A549 (cell line): ENCODE measurements around the gene NECTIN4. TPM values are rescaled to one million over a fixed set of nuclear protein-coding genes. Genes with fewer than 3 reads are reported as not detected.

Experiments used
- ATAC-seq, 2 experiments: fragments of 200-7000 bp in 1 of 2; fragments of >200 bp in 1 of 2; cut with Nextera tagmentation in 1 of 2; cut with Tn5 transposase in 1 of 2; 3 replicates each; pipeline versions ENCODE4 v1.8.0 to v1.9.1; 2018 to 2020; ENCODE audit warnings: mild to moderate bottlenecking in 1 of 2, moderate library complexity in 1 of 2
- CTCF ChIA-PET: fragments of 300-600 bp; sonication (Branson Sonifier 250); formaldehyde crosslinking; extraction: SDS; loops from one replicate; lab custom pipeline; 2021; ENCODE audit warnings: antibody characterized with exemption, inconsistent platforms; lab: Yijun Ruan, JAX
- POLR2A ChIA-PET: fragments of 350-600 bp; formaldehyde crosslinking; extraction: SDS; loops from one replicate; lab custom pipeline; 2021; ENCODE audit warnings: antibody characterized with exemption, inconsistent platforms; lab: Yijun Ruan, JAX
- DNase-seq, 2 experiments: peaks; one replicate each; pipeline versions ENCODE4 v3.0.0 to v3.0.0-alpha.2; 2011 to 2016; ENCODE audit warnings: low read depth in 1 of 2, low spot score in 1 of 2
- FAIRE-seq: peaks from 2 replicates; lab custom pipeline; 2011; peaks lifted over from hg19 to GRCh38; lab: Jason Lieb, UNC
- H3K27ac ChIP-seq, 2 experiments: fragments of >200 bp; sonication (Bioruptor Twin); formaldehyde crosslinking; 3 replicates each; pipeline ENCODE4 v1.5.1; 2016 to 2017
- H3K4me1 ChIP-seq: fragments of >200 bp; sonication (Bioruptor Twin); formaldehyde crosslinking; 3 replicates; pipeline ENCODE4 v1.6.1; 2016
- H3K4me2 ChIP-seq: fragments of >200 bp; sonication (Bioruptor Twin); formaldehyde crosslinking; 3 replicates; pipeline ENCODE4 v1.6.1; 2016
- H3K4me3 ChIP-seq: fragments of >200 bp; sonication (Bioruptor Twin); formaldehyde crosslinking; 3 replicates; pipeline ENCODE4 v1.5.1; 2016
- H3K9me3 ChIP-seq: fragments of >200 bp; sonication (Bioruptor Twin); formaldehyde crosslinking; 3 replicates; pipeline ENCODE4 v1.6.1; 2016
- BHLHE40 ChIP-seq: IDR thresholded peaks from 2 replicates; pipeline ENCODE4 v1.6.1; 2012; ENCODE audit warnings: low read depth, low read length, inconsistent platforms
- CBX8 ChIP-seq: fragments of 200-600 bp; sonication (generic); IDR thresholded peaks from 2 replicates; pipeline ENCODE4 v1.6.1; 2016
- CHD4 ChIP-seq: fragments of 200-600 bp; sonication (generic); IDR thresholded peaks from 2 replicates; pipeline ENCODE4 v1.6.1; 2016; ENCODE audit warnings: antibody characterized with exemption, mild to moderate bottlenecking, borderline replicate concordance
- EHF ChIP-seq: fragments of 250-450 bp; sonication (Bioruptor Pico); IDR thresholded peaks from 2 replicates; pipeline ENCODE4 v1.5.0; 2020; ENCODE audit warnings: mild to moderate bottlenecking
- ESRRA ChIP-seq: fragments of 150-350 bp; IDR thresholded peaks from 2 replicates; pipeline ENCODE4 v1.6.1; 2014; ENCODE audit warnings: mild to moderate bottlenecking, low read length, borderline replicate concordance
- GATA3 ChIP-seq: IDR thresholded peaks from 2 replicates; pipeline ENCODE4 v1.6.1; 2012; ENCODE audit warnings: borderline replicate concordance
- HDAC2 ChIP-seq: fragments of 200-600 bp; sonication (generic); IDR thresholded peaks from 2 replicates; pipeline ENCODE4 v1.6.1; 2016
- HOXA7 ChIP-seq: fragments of 250-450 bp; sonication (Bioruptor Pico); IDR thresholded peaks from 2 replicates; pipeline ENCODE4 v1.5.0; 2020; ENCODE audit warnings: mild to moderate bottlenecking, moderate library complexity
- HOXB13 ChIP-seq: fragments of 250-450 bp; sonication (Bioruptor Pico); IDR thresholded peaks from 2 replicates; pipeline ENCODE4 v1.5.0; 2020; ENCODE audit warnings: low read depth, mild to moderate bottlenecking, moderate library complexity
- KDM1A ChIP-seq: fragments of 200-600 bp; sonication (generic); IDR thresholded peaks from 2 replicates; pipeline ENCODE4 v1.6.1; 2016; ENCODE audit warnings: low read depth, mild to moderate bottlenecking
- KDM5A ChIP-seq: fragments of 200-600 bp; sonication (generic); IDR thresholded peaks from 2 replicates; pipeline ENCODE4 v1.6.1; 2016; ENCODE audit warnings: antibody characterized with exemption, mild to moderate bottlenecking
- NFE2L2 ChIP-seq: fragments of 150-350 bp; conservative IDR thresholded peaks from 2 replicates; pipeline ENCODE4 v1.6.1; 2014; ENCODE audit warnings: low read length
- PHF8 ChIP-seq: fragments of 200-600 bp; sonication (generic); IDR thresholded peaks from 2 replicates; pipeline ENCODE4 v1.6.1; 2016; ENCODE audit warnings: low read depth, mild to moderate bottlenecking, antibody characterized with exemption, moderate library complexity, borderline replicate concordance
- RAD21 ChIP-seq, 2 experiments: fragments of >200 bp in 1 of 2; sonication (Bioruptor Twin) in 1 of 2; formaldehyde crosslinking in 1 of 2; IDR thresholded peaks in 1 of 2; conservative IDR thresholded peaks in 1 of 2; 2 replicates in 1 of 2; 3 replicates in 1 of 2; pipeline ENCODE4 v1.6.1; 2012 to 2018; ENCODE audit warnings: inconsistent platforms in 1 of 2
- RCOR1 ChIP-seq: fragments of 150-350 bp; IDR thresholded peaks from 2 replicates; pipeline ENCODE4 v1.6.1; 2014; ENCODE audit warnings: antibody characterized with exemption, low read length, low read depth
- RFX5 ChIP-seq: fragments of 450-650 bp; IDR thresholded peaks from 2 replicates; pipeline ENCODE4 v1.7.1; 2014; ENCODE audit warnings: antibody characterized with exemption, mild to moderate bottlenecking, moderate library complexity
- SMC3 ChIP-seq: fragments of >200 bp; sonication (Bioruptor Twin); formaldehyde crosslinking; IDR thresholded peaks from 3 replicates; pipeline ENCODE4 v1.6.1; 2018; ENCODE audit warnings: inconsistent platforms
- SREBF2 ChIP-seq: fragments of 450-650 bp; IDR thresholded peaks from 2 replicates; pipeline ENCODE4 v1.6.1; 2014; ENCODE audit warnings: mild to moderate bottlenecking, moderate library complexity
- ZNF302 ChIP-seq: fragments of 250-450 bp; sonication (Bioruptor Pico); IDR thresholded peaks from 2 replicates; pipeline ENCODE4 v1.9.0; 2021; ENCODE audit warnings: inconsistent platforms, mild to moderate bottlenecking, moderate library complexity
- ZSCAN20 ChIP-seq: fragments of 250-450 bp; sonication (Bioruptor Pico); IDR thresholded peaks from 2 replicates; pipeline ENCODE4 v1.8.0; 2022; ENCODE audit warnings: mild to moderate bottlenecking, moderate library complexity
- whole genome bisulfite sequencing: methylation state at CpG from one replicate; pipeline ENCODE4 v1.1.6; 2017; ENCODE audit errors: missing lambda C conversion rate; 5-methylcytosine and 5-hydroxymethylcytosine counted together
- polyA plus RNA-seq, 4 experiments: library from polyadenylated mRNA; depleted of rRNA in 3 of 4; stranded (reverse); fragments of >200 nt; fragmentation: RNase III in 1 of 4; extraction: RNeasy Plus Mini Kit Qiagen cat#74134 plus additional on column Dnase treatment in 1 of 4; gene quantifications; 2 replicates in 3 of 4; 3 replicates in 1 of 4; pipeline ENCODE4 v1.2.3, GENCODE V29; 2011 to 2017
- TF ChIP-seq, protein P1 (sequence below): fragments of 250-450 bp; sonication (Bioruptor Pico); IDR thresholded peaks from 2 replicates; pipeline ENCODE4 v1.5.0; 2020; ENCODE audit warnings: low read depth, mild to moderate bottlenecking, moderate library complexity
- TF ChIP-seq, protein P2 (sequence below): fragments of 150-350 bp; IDR thresholded peaks from 2 replicates; pipeline ENCODE4 v1.6.1; 2014; ENCODE audit warnings: low read depth, mild to moderate bottlenecking, low read length
- TF ChIP-seq, protein P3 (sequence below): fragments of 200-600 bp; sonication (generic); IDR thresholded peaks from 2 replicates; pipeline ENCODE4 v1.6.1; 2016; ENCODE audit warnings: antibody characterized with exemption, mild to moderate bottlenecking, moderate library complexity
- TF ChIP-seq, protein P4 (sequence below): IDR thresholded peaks from 2 replicates; pipeline ENCODE4 v1.6.1; 2012
- TF ChIP-seq, protein P5 (sequence below): IDR thresholded peaks from 2 replicates; pipeline ENCODE4 v1.6.1; 2012; ENCODE audit warnings: low read depth, borderline replicate concordance
- TF ChIP-seq, protein P6 (sequence below): fragments of >200 bp; sonication (Bioruptor Twin); formaldehyde crosslinking; IDR thresholded peaks from 3 replicates; pipeline ENCODE4 v1.6.1; 2016
- TF ChIP-seq, protein P7 (sequence below): IDR thresholded peaks from 2 replicates; pipeline ENCODE4 v1.6.1; 2012

Gene NECTIN4
- polyA plus RNA-seq, 2 of the 4 experiments (the other 2 are of a cell fraction): 1.5 to 4.3 TPM

DNA sequence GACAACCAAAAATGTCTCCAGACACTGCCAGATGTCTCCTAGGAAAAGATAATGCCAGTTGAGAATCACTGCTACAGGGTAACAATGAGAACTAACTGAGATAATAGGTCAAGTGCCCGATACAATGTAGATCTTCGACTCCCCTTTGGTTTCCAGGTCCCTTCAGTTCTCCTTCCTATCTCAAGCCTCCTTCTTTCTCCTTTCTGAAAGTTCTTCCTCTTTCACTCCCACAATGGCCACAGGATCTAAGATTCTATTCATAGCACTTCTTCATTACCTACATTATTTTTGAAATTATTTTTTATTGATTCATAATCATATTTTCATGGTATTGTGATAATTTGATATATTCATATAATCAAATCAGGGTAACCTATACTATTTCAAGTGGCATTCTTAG, 22.2 kb upstream of the NECTIN4 start:
- no peak for FAIRE-seq
- H3K9me3 ChIP-seq: no peaks in the 10 kb centered on the region
- no peak for TF ChIP-seq CBX8
- no peak for TF ChIP-seq GATA3
- TF ChIP-seq SMC3: no peak
- TF ChIP-seq RCOR1: no peak
- no peak for TF ChIP-seq EHF
- TF ChIP-seq, protein P1, sequence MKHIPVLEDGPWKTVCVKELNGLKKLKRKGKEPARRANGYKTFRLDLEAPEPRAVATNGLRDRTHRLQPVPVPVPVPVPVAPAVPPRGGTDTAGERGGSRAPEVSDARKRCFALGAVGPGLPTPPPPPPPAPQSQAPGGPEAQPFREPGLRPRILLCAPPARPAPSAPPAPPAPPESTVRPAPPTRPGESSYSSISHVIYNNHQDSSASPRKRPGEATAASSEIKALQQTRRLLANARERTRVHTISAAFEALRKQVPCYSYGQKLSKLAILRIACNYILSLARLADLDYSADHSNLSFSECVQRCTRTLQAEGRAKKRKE (CRISPR knock-in tag): no peak
- TF ChIP-seq, protein P2, sequence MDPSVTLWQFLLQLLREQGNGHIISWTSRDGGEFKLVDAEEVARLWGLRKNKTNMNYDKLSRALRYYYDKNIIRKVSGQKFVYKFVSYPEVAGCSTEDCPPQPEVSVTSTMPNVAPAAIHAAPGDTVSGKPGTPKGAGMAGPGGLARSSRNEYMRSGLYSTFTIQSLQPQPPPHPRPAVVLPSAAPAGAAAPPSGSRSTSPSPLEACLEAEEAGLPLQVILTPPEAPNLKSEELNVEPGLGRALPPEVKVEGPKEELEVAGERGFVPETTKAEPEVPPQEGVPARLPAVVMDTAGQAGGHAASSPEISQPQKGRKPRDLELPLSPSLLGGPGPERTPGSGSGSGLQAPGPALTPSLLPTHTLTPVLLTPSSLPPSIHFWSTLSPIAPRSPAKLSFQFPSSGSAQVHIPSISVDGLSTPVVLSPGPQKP: no peak
- TF ChIP-seq, protein P3, sequence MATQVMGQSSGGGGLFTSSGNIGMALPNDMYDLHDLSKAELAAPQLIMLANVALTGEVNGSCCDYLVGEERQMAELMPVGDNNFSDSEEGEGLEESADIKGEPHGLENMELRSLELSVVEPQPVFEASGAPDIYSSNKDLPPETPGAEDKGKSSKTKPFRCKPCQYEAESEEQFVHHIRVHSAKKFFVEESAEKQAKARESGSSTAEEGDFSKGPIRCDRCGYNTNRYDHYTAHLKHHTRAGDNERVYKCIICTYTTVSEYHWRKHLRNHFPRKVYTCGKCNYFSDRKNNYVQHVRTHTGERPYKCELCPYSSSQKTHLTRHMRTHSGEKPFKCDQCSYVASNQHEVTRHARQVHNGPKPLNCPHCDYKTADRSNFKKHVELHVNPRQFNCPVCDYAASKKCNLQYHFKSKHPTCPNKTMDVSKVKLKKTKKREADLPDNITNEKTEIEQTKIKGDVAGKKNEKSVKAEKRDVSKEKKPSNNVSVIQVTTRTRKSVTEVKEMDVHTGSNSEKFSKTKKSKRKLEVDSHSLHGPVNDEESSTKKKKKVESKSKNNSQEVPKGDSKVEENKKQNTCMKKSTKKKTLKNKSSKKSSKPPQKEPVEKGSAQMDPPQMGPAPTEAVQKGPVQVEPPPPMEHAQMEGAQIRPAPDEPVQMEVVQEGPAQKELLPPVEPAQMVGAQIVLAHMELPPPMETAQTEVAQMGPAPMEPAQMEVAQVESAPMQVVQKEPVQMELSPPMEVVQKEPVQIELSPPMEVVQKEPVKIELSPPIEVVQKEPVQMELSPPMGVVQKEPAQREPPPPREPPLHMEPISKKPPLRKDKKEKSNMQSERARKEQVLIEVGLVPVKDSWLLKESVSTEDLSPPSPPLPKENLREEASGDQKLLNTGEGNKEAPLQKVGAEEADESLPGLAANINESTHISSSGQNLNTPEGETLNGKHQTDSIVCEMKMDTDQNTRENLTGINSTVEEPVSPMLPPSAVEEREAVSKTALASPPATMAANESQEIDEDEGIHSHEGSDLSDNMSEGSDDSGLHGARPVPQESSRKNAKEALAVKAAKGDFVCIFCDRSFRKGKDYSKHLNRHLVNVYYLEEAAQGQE: no peak
- TF ChIP-seq RFX5: no peak
- TF ChIP-seq ESRRA: no peak
- TF ChIP-seq BHLHE40: no peak
- no peak for TF ChIP-seq HDAC2
- no peak for TF ChIP-seq HOXB13 (CRISPR knock-in tag)
- TF ChIP-seq, protein P4, sequence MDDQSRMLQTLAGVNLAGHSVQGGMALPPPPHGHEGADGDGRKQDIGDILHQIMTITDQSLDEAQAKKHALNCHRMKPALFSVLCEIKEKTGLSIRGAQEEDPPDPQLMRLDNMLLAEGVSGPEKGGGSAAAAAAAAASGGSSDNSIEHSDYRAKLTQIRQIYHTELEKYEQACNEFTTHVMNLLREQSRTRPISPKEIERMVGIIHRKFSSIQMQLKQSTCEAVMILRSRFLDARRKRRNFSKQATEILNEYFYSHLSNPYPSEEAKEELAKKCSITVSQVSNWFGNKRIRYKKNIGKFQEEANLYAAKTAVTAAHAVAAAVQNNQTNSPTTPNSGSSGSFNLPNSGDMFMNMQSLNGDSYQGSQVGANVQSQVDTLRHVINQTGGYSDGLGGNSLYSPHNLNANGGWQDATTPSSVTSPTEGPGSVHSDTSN: no peak
- TF ChIP-seq, all 56 proteins: peak for 0
- Histone ChIP-seq H3K4me1 (peaks cover 39% of the 10 kb centered on the region), H3K4me3 (no peak overlapping the region), H3K4me2 (no peak overlapping the region), H3K27ac (no peak overlapping the region)
- ChIA-PET POLR2A (no interaction called here), CTCF (interaction anchor here (1.5 to 2.0 kb wide), 2 partner anchors 14 to 114 kb away, joined by 4 to 7 read pairs; no protein-coding TSS in a partner anchor)
- 94% methylated on average over 2 of the region's 2 CpGs for WGBS
- DNase-seq (no peak), ATAC-seq (no peak)

DNA sequence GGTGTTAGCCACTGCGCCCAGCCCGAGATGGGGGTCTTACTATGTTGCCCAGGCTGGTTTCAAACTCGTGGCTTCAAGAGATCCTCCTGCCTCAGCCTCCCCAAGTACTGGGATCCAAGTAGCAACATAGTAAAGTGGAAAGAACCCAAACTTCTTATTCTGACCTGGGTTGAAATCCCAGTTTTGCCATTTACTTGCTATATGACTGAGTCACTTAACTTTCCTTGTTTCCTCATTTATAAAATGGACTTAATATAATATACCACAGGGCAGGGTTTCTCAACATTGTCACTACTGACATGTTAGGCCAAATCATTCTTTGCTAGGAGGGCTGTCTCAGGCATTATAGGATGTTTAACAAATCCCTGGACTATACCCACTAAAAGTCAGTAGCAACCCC, 21.8 kb upstream of the NECTIN4 start:
- ChIA-PET CTCF (interaction anchor here (1.5 to 2.0 kb wide), 2 partner anchors 14 to 113 kb away, joined by 4 to 7 read pairs; no protein-coding TSS in a partner anchor), POLR2A (no interaction called here)
- Histone ChIP-seq H3K9me3 (no peaks in the 10 kb centered on the region), H3K4me2 (no peak overlapping the region), H3K27ac (no peak overlapping the region), H3K4me1 (peaks cover 35% of the 10 kb centered on the region), H3K4me3 (no peak overlapping the region)
- ATAC-seq (no peak), DNase-seq (no peak), FAIRE-seq (no peak)
- 87% methylated on average over 3 of the region's 3 CpGs for WGBS
- no peak for TF ChIP-seq HOXA7 (CRISPR knock-in tag)
- no peak for TF ChIP-seq KDM1A
- no peak for TF ChIP-seq ZNF302 (CRISPR knock-in tag)
- no peak for TF ChIP-seq ZSCAN20 (CRISPR knock-in tag)
- TF ChIP-seq, all 56 proteins: peak for 0

DNA sequence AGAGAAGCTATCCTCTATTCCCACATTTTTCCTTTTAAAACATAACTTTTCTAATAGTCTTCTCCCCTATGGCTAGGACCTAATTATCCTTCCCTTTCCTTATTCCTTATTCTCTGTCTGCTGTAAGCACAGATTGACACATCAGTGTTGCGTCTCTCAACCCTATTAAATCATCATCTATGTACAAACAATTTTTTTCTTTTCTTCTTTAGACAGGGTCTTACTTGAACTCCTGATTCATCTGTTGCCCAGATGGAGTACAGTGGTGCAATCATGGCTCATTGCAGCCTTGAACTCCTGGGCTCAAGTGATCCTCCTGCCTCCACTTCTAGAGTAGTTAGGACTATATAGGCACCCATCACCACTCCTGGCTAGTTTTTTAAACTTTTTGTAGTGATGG, 17.1 kb upstream of the NECTIN4 start:
- ATAC-seq (no peak), FAIRE-seq (no peak), DNase-seq (no peak)
- Histone ChIP-seq H3K4me1 (no peaks in the 10 kb centered on the region), H3K4me2 (no peak overlapping the region), H3K4me3 (no peak overlapping the region), H3K27ac (no peak overlapping the region), H3K9me3 (no peaks in the 10 kb centered on the region)
- ChIA-PET POLR2A (no interaction called here), CTCF (interaction anchor here (0.6 to 5.2 kb wide), 3 partner anchors 9 to 70 kb away, joined by 3 to 30 read pairs (median 3); partner anchors contain the start of gene KLHDC9)
- 93% methylated on average over 1 of the region's 1 CpG for WGBS
- TF ChIP-seq HOXA7 (CRISPR knock-in tag) (no peak), NFE2L2 (no peak), ZSCAN20 (CRISPR knock-in tag) (no peak), CHD4 (no peak), KDM1A (no peak), KDM5A (no peak), HOXB13 (CRISPR knock-in tag) (no peak), SREBF2 (no peak), RAD21 (conservative IDR thresholded peaks at IDR 0.05 in 1 of 2, IDR thresholded peaks at IDR 0.05 in 1 of 2) (no peak), PHF8 (no peak)
- TF ChIP-seq, protein P5, sequence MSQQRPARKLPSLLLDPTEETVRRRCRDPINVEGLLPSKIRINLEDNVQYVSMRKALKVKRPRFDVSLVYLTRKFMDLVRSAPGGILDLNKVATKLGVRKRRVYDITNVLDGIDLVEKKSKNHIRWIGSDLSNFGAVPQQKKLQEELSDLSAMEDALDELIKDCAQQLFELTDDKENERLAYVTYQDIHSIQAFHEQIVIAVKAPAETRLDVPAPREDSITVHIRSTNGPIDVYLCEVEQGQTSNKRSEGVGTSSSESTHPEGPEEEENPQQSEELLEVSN: no peak
- TF ChIP-seq, protein P6, sequence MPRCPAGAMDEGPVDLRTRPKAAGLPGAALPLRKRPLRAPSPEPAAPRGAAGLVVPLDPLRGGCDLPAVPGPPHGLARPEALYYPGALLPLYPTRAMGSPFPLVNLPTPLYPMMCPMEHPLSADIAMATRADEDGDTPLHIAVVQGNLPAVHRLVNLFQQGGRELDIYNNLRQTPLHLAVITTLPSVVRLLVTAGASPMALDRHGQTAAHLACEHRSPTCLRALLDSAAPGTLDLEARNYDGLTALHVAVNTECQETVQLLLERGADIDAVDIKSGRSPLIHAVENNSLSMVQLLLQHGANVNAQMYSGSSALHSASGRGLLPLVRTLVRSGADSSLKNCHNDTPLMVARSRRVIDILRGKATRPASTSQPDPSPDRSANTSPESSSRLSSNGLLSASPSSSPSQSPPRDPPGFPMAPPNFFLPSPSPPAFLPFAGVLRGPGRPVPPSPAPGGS: no peak
- TF ChIP-seq, protein P7, sequence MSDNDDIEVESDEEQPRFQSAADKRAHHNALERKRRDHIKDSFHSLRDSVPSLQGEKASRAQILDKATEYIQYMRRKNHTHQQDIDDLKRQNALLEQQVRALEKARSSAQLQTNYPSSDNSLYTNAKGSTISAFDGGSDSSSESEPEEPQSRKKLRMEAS: no peak
